ENCODE data around the gene NBAS.

Gene NBAS

DNA sequence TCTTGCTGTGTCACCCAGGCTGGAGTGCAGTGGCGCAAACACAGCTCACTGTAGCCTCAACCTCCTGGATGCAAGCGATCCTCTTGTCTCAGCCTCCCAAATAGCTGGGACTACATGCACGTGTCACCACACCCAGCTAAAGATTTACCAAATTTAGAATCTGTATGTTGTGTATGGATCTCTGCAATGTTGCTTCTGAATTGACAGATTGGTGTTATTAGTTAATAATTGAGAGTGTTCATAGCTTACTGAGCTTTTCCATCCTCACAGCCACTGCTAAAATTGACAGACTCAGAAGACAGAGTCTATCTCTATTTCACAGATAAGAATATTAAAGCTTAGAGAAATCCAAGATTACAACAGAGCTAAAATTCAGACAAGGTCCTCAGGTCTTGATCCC, 4.3 kb upstream of the NBAS start:
- H3K36me3 ChIP-seq (ENCODE audit: insufficient read depth, low read length): no peaks in the 10 kb centered on the region
- H2AFZ ChIP-seq (ENCODE audit: low read length): no peak overlapping the region
- no peak overlapping the region for H3K9ac ChIP-seq (ENCODE audit: low read length)
- H3F3A ChIP-seq (ENCODE audit: insufficient read depth, low read length): no peaks in the 10 kb centered on the region
- no peaks in the 10 kb centered on the region for H3K27me3 ChIP-seq (ENCODE audit: insufficient read depth, low read length)
- H3K27ac ChIP-seq (ENCODE audit: low read depth, low read length, poor library complexity, severe bottlenecking): no peak overlapping the region
- TF ChIP-seq, protein P1, sequence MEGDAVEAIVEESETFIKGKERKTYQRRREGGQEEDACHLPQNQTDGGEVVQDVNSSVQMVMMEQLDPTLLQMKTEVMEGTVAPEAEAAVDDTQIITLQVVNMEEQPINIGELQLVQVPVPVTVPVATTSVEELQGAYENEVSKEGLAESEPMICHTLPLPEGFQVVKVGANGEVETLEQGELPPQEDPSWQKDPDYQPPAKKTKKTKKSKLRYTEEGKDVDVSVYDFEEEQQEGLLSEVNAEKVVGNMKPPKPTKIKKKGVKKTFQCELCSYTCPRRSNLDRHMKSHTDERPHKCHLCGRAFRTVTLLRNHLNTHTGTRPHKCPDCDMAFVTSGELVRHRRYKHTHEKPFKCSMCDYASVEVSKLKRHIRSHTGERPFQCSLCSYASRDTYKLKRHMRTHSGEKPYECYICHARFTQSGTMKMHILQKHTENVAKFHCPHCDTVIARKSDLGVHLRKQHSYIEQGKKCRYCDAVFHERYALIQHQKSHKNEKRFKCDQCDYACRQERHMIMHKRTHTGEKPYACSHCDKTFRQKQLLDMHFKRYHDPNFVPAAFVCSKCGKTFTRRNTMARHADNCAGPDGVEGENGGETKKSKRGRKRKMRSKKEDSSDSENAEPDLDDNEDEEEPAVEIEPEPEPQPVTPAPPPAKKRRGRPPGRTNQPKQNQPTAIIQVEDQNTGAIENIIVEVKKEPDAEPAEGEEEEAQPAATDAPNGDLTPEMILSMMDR (IDR thresholded peaks at IDR 0.05; ENCODE audit: low read length): no peak
- no peak for TF ChIP-seq EZH2 (IDR thresholded peaks at IDR 0.05; ENCODE audit: borderline replicate concordance, low read length)
- peaks cover 11% of the 10 kb centered on the region for H3K4me1 ChIP-seq (ENCODE audit: insufficient read depth, low read length, severe bottlenecking)
- no peak overlapping the region for H3K4me2 ChIP-seq (ENCODE audit: low read length)
- H3K79me2 ChIP-seq (ENCODE audit: insufficient read depth, low read length): no peaks in the 10 kb centered on the region
- no peaks in the 10 kb centered on the region for H4K20me1 ChIP-seq (ENCODE audit: insufficient read depth, low read length)
- H3K4me3 ChIP-seq (ENCODE audit: low read depth, low read length, poor library complexity, severe bottlenecking): no peak overlapping the region
- H3K9me3 ChIP-seq (ENCODE audit: low read length): no peaks in the 10 kb centered on the region
- no peaks in the 10 kb centered on the region for H3K9me2 ChIP-seq (ENCODE audit: low read depth, low read length)

DNA sequence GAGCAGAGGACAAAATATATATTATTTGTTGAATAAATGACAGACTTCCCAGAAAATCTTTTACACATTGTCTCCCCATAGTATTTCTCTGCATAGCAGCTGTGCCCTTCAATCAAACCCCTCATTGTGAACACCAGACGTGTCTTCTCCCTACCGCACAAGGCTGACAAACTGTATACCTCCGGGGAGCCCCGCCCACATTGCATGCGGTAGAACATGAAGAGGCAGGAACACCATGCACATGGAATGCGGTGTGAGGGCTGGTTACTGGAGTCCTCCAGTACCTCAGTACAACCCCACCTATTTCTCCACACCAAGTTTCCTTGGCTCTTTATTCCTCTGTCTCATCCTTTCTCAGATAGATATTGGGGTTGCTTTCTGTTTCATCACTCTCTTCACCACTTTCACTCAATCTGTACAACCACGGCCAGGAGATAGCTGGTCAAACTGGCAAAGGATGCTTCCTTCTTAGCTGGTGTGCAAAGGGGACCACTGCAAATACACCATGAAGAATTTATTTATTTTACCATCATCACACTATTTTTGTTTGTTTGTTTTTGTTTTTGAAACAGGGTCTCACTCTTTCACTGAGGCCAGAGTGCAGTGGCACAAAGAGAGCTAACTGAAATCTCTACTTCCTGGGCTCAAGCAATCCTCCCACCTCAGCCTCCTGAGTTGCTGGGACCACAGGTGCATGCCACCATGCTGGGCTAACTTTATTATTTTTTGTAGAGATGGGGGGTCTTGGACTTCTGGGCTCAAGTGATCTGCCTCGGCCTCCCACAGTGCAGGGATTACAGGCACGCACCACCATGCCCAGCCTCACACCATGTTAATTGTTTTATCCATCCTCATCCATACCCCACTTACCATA, 2.3 kb upstream of the NBAS start:
- peaks cover 10% of the 10 kb centered on the region; the same call in 1 of the 2 replicates for H3K79me2 ChIP-seq (ENCODE audit: insufficient read depth, low read length)
- peaks cover 22% of the 10 kb centered on the region for H3K4me1 ChIP-seq (ENCODE audit: insufficient read depth, low read length, severe bottlenecking)
- no peaks in the 10 kb centered on the region for H3K36me3 ChIP-seq (ENCODE audit: insufficient read depth, low read length)
- no peak overlapping the region for H3K9ac ChIP-seq (ENCODE audit: low read length)
- H3K9me3 ChIP-seq (ENCODE audit: low read length): no peaks in the 10 kb centered on the region
- no peaks in the 10 kb centered on the region for H3K9me2 ChIP-seq (ENCODE audit: low read depth, low read length)
- H3K4me3 ChIP-seq (ENCODE audit: low read depth, low read length, poor library complexity, severe bottlenecking): no peak overlapping the region
- TF ChIP-seq, protein P1 (IDR thresholded peaks at IDR 0.05; ENCODE audit: low read length): no peak
- H3F3A ChIP-seq (ENCODE audit: insufficient read depth, low read length): no peaks in the 10 kb centered on the region
- no peaks in the 10 kb centered on the region for H3K27me3 ChIP-seq (ENCODE audit: insufficient read depth, low read length)
- no peak overlapping the region for H3K4me2 ChIP-seq (ENCODE audit: low read length)
- no peak overlapping the region for H3K27ac ChIP-seq (ENCODE audit: low read depth, low read length, poor library complexity, severe bottlenecking)
- H4K20me1 ChIP-seq (ENCODE audit: insufficient read depth, low read length): no peaks in the 10 kb centered on the region
- no peak overlapping the region for H2AFZ ChIP-seq (ENCODE audit: low read length)

DNA sequence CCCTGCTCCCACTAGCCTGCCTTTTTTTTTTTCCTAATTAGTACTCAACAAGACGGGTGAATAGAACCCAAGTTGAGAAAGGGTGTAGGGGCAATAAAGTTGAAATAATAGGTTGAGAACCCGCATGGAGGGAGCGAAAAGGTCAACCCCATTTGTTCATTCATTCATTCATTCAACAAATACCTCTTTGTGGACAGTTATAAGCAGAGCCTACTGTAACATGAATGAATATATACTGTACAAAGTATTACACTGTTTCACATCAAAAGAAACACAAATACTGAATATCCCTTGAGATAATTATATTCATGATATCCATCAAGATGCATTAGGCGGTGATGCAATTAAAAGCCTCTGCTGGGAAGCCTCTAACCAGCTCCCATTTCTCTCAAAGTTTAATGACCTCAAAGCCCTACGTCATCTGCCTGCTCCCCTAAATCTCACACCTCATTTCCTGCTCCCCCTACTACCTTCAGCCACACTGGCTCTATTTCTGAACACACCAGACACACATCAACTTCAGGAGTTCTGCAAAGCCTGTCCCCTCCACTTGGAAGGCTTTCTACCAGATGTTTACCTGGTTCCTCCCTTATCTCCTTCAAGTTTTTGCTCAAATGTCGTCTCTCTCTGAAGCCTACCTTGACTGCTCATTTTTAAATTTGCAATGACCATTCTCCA, 1.4 kb upstream of the NBAS start:
- peak overlapping the region; percentile 71; the same call in 1 of the 2 replicates for H3K4me2 ChIP-seq (ENCODE audit: low read length)
- H2AFZ ChIP-seq (ENCODE audit: low read length): no peak overlapping the region; the same call in 1 of the 2 replicates
- H3K9ac ChIP-seq (ENCODE audit: low read length): no peak overlapping the region
- TF ChIP-seq EZH2 (IDR thresholded peaks at IDR 0.05; ENCODE audit: borderline replicate concordance, low read length): no peak
- TF ChIP-seq, protein P1 (IDR thresholded peaks at IDR 0.05; ENCODE audit: low read length): no peak
- no peaks in the 10 kb centered on the region for H3K9me3 ChIP-seq (ENCODE audit: low read length)
- peaks cover 28% of the 10 kb centered on the region for H3K4me1 ChIP-seq (ENCODE audit: insufficient read depth, low read length, severe bottlenecking)
- no peaks in the 10 kb centered on the region for H3F3A ChIP-seq (ENCODE audit: insufficient read depth, low read length)
- no peaks in the 10 kb centered on the region for H3K27me3 ChIP-seq (ENCODE audit: insufficient read depth, low read length)
- H3K36me3 ChIP-seq (ENCODE audit: insufficient read depth, low read length): no peaks in the 10 kb centered on the region
- H3K9me2 ChIP-seq (ENCODE audit: low read depth, low read length): no peaks in the 10 kb centered on the region
- no peaks in the 10 kb centered on the region for H4K20me1 ChIP-seq (ENCODE audit: insufficient read depth, low read length)
- peak overlapping the region; percentile 90 for H3K4me3 ChIP-seq (ENCODE audit: low read depth, low read length, poor library complexity, severe bottlenecking)
- peaks cover 10% of the 10 kb centered on the region; the same call in 1 of the 2 replicates for H3K79me2 ChIP-seq (ENCODE audit: insufficient read depth, low read length)
- no peak overlapping the region for H3K27ac ChIP-seq (ENCODE audit: low read depth, low read length, poor library complexity, severe bottlenecking)

Data from OCI-LY1 (cell line).